GM12892 (cell line): ENCODE measurements around the gene SUN1.
"Not testable (repeated sequence)": the region's sequence is repeated elsewhere in the genome, so short reads cannot be mapped to it uniquely, and the experiment has no call there.

Source experiments
- DNase-seq: peaks from one replicate; pipeline ENCODE4 v3.0.0; 2011; ENCODE audit not compliant: insufficient read length
- FAIRE-seq: peaks from 2 replicates; lab custom pipeline; 2011; peaks lifted over from hg19 to GRCh38; lab: Jason Lieb, UNC
- POLR2A ChIP-seq: IDR thresholded peaks from 2 replicates; pipeline ENCODE4 v1.6.1; 2011; ENCODE audit warnings: low read depth, low read length, control low read depth
- POLR2AphosphoS5 ChIP-seq: IDR thresholded peaks from 2 replicates; pipeline ENCODE4 v1.6.1; 2011; ENCODE audit warnings: low read depth, low read length, control low read depth
- TAF1 ChIP-seq: IDR thresholded peaks from 2 replicates; pipeline ENCODE4 v1.6.1; 2011; ENCODE audit warnings: low read depth, mild to moderate bottlenecking, control low read depth, low read length, borderline replicate concordance

SUN1 gene

GRCh38 chr7:842431-843031 is 10.3 kb downstream of the SUN1 start:
- DNase-seq = no peak
- TF ChIP-seq TAF1 = no peak
- TF ChIP-seq POLR2A = no peak
- no peak for TF ChIP-seq POLR2AphosphoS5
- FAIRE-seq = no peak

DNA sequence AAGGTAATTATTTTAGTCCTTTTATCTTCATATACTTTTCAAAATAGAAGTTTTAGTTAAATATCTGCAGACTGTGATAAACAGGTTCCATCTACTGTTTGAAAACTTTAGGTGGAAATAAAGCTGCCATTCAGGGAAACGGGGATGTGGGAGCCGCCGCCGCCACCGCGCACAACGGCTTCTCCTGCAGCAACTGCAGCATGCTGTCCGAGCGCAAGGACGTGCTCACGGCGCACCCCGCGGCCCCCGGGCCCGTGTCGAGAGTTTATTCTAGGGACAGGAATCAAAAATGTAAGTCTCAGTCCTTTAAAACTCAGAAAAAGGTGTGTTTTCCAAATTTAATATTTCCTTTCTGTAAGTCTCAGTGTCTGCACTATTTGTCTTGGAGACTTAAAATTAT is 11.0 kb downstream of the SUN1 start:
- no peak for TF ChIP-seq POLR2AphosphoS5
- TF ChIP-seq POLR2A = no peak
- no peak for TF ChIP-seq TAF1
- DNase-seq = no peak
- FAIRE-seq = no peak

GRCh38 chr7:844043-844442 is 11.8 kb downstream of the SUN1 start:
- FAIRE-seq (no peak), DNase-seq (no peak)
- TF ChIP-seq POLR2A (no peak), POLR2AphosphoS5 (no peak), TAF1 (no peak)

DNA sequence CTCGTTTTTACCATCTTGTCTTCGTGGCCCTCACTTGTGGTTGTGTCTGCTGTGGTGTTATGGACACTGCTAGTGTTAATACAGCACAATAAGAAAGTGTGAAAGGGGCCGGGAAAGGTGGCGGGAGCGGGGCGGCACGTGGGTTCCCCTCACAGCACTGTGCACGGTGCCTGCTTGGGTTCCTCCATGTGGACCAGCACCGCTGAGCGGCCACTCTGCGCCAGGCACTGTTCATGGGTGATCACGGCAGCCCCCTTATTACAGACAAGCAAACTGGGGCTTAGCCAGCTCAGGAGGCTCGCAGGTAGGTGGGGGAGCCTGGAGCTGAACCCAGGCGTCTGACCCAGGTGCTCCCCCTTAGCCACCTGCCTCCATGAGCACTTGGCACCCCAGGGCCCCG is 12.2 kb downstream of the SUN1 start:
- DNase-seq (no peak), FAIRE-seq (no peak)
- TF ChIP-seq TAF1 (no peak), POLR2AphosphoS5 (no peak), POLR2A (no peak)

GRCh38 chr7:845091-845490 is 12.8 kb downstream of the SUN1 start:
- FAIRE-seq = no peak

GRCh38 chr7:845731-846130 is 13.5 kb downstream of the SUN1 start:
- FAIRE-seq = no peak
- no peak for DNase-seq

More at GRCh38 chr7:845091-845490, 12.8 kb downstream of the SUN1 start:
- no peak for TF ChIP-seq POLR2A
- TF ChIP-seq POLR2AphosphoS5 = no peak
- TF ChIP-seq TAF1 = no peak
- no peak for DNase-seq

GRCh38 chr7:846958-847650 is 14.8 kb downstream of the SUN1 start:
- not testable (repeated sequence) for DNase-seq, FAIRE-seq

More at GRCh38 chr7:845731-846130, 13.5 kb downstream of the SUN1 start:
- TF ChIP-seq POLR2AphosphoS5 (no peak), POLR2A (no peak), TAF1 (no peak)

- not testable (repeated sequence) for FAIRE-seq, DNase-seq
These were observed 15.5 kb downstream of the SUN1 start for GRCh38 chr7:847728-848127.

GRCh38 chr7:849145-849544 is 16.9 kb downstream of the SUN1 start:
- DNase-seq = no peak

DNA sequence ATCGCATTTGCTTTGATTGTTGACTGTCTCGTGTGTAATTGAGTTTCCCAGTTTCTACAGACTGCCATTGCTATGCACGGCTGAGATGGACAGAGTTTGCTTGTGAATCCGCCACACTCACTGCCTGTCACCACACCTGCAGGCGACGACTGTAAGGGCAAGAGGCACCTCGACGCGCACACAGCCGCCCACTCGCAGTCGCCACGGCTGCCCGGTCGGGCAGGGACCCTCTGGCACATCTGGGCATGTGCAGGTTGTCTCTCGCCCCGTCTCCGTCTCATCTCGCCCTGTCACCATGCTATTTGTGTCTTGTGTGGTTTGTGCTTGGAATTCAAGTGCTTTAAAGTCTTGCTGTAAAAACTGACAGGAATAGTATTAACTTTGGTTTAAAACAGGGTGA is 17.5 kb downstream of the SUN1 start:
- FAIRE-seq = no peak
- TF ChIP-seq POLR2A (no peak), TAF1 (no peak)

More at GRCh38 chr7:849145-849544, 16.9 kb downstream of the SUN1 start:
- TF ChIP-seq POLR2AphosphoS5 (no peak), POLR2A (no peak), TAF1 (no peak)
- no peak for FAIRE-seq

DNA sequence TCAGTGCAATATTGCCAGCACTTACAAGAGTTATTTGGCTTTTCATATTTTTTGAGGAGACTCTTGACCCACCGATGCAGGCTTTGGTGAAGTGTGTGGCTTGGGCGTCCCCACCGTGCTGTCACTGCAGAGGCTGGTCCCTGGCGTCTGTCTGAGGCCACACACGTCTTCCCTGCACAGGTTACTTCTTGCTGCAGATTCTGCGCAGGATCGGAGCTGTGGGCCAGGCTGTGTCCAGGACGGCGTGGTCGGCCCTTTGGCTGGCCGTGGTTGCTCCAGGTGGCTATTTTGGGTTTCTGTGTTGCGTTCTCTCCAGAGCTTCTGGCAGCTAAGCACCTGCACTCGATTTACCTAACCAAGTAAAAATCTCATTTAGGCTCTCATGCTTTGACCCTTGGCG is 18.9 kb downstream of the SUN1 start:
- no peak for FAIRE-seq
- no peak for DNase-seq

More for the DNA sequence above, 17.5 kb downstream of the SUN1 start:
- DNase-seq = no peak

DNA sequence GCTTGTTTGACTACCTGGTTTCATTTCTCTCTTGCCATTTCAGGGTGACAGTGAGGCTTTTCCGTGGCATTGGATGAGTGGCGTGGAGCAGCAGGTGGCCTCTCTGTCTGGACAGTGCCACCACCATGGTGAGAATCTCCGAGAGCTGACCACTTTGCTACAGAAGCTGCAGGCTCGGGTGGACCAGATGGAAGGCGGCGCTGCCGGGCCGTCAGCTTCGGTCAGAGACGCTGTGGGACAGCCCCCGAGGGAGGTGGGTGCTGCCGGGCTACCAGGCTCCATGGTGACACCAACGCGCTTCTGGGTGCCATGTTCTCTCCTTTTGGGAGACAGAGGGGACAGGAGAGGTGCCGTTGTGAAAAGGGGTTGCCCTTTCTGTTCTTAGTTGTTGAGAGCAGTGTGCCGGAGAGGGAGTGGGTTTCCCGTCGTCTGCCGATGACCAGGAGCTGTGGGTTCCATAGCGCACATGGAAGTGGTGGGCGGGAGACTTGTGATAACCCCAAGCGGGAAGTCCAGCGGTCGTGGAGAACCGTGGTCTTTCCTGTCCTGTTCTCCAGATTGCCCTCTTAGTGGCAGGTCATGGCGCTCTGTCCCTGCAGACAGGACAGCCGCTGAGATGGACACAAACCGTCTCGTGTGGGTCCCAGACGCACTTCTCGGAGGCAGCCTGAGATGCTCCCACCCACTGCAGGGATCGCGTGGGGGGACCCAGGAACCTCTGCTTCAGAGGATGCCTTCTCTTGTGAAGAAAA is 21.3 kb downstream of the SUN1 start:
- FAIRE-seq (no peak), DNase-seq (no peak)
- TF ChIP-seq POLR2A = no peak
- no peak for TF ChIP-seq TAF1
- no peak for TF ChIP-seq POLR2AphosphoS5

More for the DNA sequence above, 18.9 kb downstream of the SUN1 start:
- TF ChIP-seq POLR2A = no peak
- no peak for TF ChIP-seq TAF1
- TF ChIP-seq POLR2AphosphoS5 = no peak
